ENCODE data around the gene PTPRN2.
"Not testable (repeated sequence)": the region's sequence is repeated elsewhere in the genome, so short reads cannot be mapped to it uniquely, and the experiment has no call there.

DNA sequence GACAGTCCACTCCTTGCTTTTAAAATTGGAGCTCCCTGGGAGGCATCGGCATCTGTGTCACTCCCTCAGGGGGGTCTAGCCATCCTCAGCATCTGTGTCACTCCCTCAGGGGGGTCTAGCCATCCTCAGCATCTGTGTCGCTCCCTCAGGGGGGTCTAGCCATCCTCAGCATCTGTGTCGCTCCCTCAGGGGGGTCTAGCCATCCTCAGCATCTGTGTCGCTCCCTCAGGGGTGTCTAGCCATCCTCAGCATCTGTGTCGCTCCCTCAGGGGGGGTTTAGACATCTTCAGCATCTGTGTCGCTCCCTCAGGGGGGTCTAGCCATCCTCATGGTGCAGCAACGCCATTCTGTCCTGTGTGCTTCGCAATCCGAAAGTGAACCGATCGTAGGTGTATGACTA is 651.9 kb downstream of the PTPRN2 start:
- TF ChIP-seq, protein P1, sequence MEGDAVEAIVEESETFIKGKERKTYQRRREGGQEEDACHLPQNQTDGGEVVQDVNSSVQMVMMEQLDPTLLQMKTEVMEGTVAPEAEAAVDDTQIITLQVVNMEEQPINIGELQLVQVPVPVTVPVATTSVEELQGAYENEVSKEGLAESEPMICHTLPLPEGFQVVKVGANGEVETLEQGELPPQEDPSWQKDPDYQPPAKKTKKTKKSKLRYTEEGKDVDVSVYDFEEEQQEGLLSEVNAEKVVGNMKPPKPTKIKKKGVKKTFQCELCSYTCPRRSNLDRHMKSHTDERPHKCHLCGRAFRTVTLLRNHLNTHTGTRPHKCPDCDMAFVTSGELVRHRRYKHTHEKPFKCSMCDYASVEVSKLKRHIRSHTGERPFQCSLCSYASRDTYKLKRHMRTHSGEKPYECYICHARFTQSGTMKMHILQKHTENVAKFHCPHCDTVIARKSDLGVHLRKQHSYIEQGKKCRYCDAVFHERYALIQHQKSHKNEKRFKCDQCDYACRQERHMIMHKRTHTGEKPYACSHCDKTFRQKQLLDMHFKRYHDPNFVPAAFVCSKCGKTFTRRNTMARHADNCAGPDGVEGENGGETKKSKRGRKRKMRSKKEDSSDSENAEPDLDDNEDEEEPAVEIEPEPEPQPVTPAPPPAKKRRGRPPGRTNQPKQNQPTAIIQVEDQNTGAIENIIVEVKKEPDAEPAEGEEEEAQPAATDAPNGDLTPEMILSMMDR (IDR thresholded peaks at IDR 0.05): not testable (repeated sequence)
- not testable (repeated sequence) for TF ChIP-seq ZFX (IDR thresholded peaks at IDR 0.05; ENCODE audit: borderline replicate concordance)
